Fibroblast of mammary gland (primary cell): ENCODE results near the gene FAM25G.

ENCODE experiments used
- DNase-seq: peaks from one replicate; pipeline ENCODE4 v3.0.0-alpha.2; 2010; ENCODE audit warnings: low read depth
- H3K4me3 ChIP-seq: 2 replicates; pipeline ENCODE4 v1.5.1; 2011; ENCODE audit warnings: low read depth, mild to moderate bottlenecking, low read length, moderate library complexity; ENCODE audit not compliant: control insufficient read depth
- CTCF ChIP-seq: conservative IDR thresholded peaks from 2 replicates; pipeline ENCODE4 v1.5.1; 2011; ENCODE audit warnings: low read depth, low read length, inconsistent platforms; ENCODE audit not compliant: control insufficient read depth, insufficient read depth

Gene FAM25G

DNA sequence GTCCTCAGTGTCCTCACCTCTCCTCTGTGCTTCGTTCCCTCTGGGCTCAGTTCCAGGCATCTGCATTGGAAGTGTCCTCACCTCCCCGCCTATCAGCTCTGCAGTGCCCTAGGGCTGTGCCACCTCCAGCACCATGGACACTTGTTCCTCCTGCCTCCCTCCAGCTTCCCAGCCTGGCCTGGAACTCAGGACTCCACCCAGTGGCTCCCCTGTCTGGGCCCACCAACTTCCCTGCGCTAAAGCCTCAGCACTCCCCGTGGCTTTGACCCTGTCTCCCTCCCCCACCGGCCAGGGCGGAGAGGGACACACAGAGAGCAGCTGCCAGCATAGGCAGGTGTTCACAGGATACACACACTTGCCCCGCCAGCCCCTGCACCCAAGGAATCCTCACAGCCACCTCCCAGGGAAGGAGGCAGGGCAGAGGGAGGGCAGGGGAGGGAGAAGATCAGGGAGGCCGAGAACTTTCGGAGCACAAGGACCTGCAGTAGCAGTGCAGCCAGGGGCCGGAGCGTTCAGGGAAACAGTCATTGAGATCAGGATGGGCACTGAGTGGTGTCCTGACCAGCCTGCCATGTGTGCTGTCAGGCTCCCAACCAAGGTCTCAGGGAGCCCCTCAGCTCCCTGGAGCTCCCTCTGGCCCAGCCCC, 38.9 kb downstream of the FAM25G start:
- no peak for TF ChIP-seq CTCF
- DNase-seq: no peak
- no peak overlapping the region for H3K4me3 ChIP-seq

GRCh38 chr10:47451998-47452494, 39.5 kb downstream of the FAM25G start:
- no peak for TF ChIP-seq CTCF
- no peak overlapping the region for H3K4me3 ChIP-seq
- no peak for DNase-seq

- DNase-seq: no peak
- no peak for TF ChIP-seq CTCF
- H3K4me3 ChIP-seq: no peak overlapping the region
These were observed 40.1 kb downstream of the FAM25G start for GRCh38 chr10:47451273-47451997.

DNA sequence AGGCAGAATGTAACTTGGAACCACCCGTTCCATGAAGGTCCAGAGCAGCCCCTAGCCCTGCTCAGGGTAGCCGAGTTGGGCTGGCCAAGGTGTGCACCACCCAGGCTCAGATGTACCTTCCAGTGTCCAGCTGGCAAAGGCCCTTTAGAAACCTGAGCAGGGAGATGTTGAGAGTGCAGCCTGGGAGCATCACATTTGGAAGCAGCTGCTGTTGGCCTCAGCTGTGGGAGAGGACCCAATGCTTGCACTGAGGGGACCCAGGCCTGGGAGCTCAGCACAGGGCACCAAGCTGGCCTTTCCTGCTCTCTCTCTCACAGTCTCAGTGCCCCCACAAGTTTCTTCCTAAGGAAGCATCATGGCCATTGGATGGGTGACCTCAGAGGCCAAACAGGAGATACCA, 41.1 kb downstream of the FAM25G start:
- no peak for TF ChIP-seq CTCF
- no peak overlapping the region for H3K4me3 ChIP-seq
- DNase-seq: no peak

DNA sequence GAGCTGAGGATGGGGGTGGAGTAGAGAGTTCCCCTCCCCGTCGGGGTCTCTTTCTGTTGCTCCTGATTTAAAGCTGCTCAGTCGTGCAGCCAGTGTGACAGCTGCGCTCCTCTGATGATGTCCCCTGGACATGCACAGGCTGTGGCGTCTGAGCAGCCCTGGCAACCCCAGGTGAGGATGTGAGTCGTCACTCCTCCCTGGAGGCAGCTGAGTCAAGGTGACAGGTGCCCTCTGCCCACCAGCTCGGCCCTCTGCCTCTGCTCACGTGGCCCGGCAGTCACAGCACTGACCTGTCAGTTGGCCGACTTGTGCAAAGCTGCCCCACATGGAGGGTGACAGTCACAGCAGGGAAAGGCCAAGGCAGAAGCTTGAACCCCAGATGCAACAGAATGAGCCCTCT, 41.5 kb downstream of the FAM25G start:
- no peak for TF ChIP-seq CTCF
- no peak for DNase-seq
- H3K4me3 ChIP-seq: no peak overlapping the region

DNA sequence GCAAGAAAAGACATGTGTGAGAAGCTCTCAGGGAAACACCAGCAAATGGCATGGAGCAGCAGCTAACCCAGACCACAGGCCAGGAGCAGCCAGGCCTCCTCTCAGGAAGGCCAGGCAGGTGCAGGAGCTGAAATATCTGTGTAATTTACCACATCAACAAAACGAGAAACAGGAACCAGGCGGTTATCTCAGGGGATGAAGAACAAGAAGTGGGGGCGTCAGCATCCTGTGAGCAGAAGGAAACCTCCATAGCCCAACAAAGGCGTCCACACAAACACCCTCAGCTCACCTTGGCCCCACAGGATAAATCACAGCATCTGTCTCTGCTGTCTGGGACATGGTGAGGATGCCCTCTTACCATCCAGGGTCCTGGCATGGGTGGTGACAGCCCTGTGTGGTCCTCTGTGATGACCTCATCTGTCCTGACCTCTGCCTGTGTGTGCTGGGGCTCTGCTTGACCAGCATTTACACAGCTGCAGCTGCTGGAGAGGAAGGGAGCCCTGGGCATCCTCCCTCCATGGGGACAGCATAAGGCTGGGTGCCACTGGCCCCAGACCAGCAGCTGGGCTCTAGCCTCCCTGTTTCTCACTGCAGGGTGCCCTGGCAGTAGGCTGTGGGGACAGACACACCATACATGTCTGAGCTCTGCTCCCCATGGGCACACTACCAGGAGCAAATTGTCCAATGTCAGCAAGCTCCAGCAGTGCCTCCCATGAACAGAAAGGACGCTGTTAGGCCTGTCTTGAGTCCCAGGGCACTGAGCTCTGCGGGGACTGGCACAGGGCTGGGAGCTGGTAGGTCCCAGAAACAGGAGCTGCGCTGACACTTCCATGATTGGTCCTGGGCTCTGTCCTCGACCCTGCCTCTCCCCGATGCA, 42.2 kb downstream of the FAM25G start:
- no peak overlapping the region for H3K4me3 ChIP-seq
- DNase-seq: no peak
- no peak for TF ChIP-seq CTCF
